CD4-positive, alpha-beta T cell treated with Interleukin-4 for 4 hours (primary cell): Measurements from ENCODE around the gene CLEC4F.
"Not testable (repeated sequence)": the region's sequence is repeated elsewhere in the genome, so short reads cannot be mapped to it uniquely, and the experiment has no call there.

Experiments
- DNase-seq: peaks from one replicate; pipeline ENCODE4 v3.0.0-alpha.2; 2020

CLEC4F gene

DNA sequence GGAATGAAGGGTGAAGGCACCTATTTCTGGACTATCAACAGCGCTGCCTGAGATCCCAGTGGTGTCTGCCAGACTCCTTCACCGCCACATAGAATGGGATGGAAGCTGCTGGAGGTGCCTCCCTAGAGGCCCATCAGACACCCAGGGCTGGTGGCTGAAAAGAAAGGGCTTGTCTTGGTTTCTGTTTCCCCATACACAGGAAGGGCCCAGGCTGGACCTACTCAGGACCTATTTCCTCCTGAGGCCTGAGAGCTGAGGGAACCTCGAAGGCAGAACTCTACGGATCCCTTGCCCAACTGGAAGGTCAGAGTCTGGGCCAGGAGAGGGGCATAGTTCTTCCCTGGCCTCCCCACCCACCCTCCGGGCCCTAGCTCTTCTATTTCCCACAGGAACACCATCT is 2.9 kb upstream of the CLEC4F start:
- no peak for DNase-seq

DNA sequence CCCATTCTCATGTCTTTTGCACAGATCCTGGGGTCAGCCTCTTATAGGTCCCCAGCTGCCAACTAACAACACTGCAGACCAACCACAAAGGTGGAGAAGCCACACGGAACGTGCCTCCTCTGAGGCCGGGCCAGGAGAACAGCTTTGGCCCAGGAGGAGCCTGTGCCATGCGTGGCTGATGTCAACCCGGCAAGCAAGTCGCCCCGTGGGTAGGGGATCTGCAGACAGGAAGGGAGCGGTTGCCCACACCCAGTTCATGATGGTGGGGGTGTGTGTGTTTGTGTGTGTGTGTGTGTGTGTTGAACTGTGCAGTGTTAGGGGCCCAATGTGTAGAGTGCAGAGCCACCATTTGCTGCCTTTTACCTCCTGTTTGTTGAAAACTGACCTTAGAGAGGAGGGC is 2.4 kb upstream of the CLEC4F start:
- DNase-seq: no peak

DNA sequence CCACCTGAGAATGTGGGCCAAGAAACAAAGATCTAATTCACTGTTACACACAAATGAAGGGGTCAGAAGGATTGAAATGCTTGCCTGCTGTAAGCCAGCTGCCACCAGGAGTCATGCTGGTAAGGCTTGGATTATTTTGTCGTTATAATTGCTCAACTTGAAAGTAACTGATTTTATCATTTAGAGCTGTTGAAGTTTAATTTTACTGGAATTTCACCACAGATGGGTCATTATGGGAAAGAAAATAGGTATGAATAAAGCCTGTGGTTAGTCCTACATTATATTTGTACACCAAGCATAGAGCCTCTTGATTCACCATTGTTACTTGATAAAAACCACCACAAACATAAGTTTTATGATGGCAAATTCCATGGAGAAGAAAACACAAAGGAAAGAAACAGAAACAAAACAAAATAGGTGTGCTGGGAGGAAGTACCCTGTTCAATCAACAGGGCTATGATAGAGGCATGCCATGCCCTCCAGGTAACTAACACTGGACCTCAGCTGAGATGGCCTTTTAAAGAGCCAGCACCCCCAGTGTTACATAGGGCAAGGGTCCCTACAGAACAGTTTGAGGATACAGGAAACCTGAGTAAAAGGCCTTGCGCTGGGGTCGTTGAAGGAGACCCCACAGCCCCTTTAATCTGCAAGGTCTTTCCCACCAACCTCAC is 3.0 kb downstream of the CLEC4F start:
- no peak for DNase-seq

DNA sequence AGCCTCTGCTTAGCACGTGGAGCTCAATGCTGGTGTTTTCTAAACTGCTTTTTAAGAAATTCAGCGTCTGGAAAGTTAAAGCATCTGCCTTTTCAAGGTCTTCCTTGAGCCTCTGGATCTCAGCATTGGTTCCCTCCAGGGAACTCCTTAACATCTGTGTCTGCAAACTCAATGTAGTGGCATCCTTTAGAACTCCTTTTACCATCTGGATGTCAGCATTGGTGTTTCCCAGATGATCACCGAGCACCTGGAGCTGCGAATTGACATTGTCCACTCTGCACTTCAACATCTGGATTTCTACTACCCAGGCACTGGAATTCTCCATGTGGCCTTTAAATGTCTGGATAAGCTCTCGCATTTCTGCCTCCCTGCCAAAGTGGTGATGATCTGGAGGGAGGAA is 3.7 kb downstream of the CLEC4F start:
- DNase-seq: no peak

DNA sequence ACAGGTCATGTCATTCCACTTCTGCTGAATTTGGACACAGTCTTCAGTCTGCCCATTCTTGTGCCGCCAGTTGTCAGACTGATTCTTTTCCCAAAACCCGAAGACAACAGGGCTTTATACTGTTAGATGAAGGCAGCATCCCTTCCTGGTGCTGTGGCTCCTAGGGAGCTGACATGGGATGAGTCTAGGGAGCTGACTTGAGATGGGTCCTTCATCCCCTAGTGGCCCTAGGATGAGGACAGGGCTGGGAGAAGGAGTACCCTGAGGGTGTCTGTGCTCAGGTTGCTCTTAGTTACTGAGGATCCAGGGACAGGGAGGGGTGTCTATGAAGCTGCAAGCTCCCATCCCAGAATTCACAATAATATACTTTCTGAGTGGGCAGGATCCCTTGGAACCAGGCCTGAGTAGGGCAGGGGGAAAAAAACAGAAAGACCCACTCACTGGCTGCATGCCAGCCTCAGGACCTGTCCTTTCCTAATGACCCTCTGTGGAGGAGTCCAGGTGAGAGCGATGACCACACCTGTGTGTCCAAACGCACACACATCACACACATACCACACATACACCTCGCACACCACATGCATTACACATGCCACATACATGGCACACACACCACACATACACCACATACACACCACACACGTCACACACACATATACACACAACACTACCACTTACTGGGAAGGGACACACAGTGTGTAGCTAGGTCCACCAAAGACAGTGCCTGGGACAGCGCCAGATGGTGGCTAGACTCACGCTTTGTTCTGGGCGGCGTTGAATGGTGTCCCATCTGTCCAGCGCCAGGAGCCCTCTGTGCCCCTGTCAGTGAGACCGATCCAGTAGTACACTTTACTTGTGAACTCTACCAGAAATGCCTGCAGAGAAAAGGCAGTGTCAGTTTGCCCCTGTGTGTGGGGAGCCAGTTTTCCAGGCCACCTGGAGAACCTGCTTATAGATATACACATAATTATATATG is 11.1 kb downstream of the CLEC4F start:
- no peak for DNase-seq

DNA sequence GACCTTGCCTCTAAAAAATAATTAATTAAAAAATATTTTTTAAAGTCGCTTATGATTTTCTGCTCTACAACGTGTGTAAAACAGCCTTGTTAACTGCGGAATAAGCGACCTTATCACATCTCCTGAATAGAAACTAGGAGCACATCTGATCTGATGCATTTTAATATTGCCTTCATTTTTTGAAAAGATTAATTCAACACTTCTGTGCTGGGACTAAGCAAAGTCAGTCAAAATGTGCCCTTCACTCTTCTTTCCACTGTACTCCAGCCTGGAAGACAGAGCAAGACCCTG is 12.6 kb downstream of the CLEC4F start:
- DNase-seq: no peak

DNA sequence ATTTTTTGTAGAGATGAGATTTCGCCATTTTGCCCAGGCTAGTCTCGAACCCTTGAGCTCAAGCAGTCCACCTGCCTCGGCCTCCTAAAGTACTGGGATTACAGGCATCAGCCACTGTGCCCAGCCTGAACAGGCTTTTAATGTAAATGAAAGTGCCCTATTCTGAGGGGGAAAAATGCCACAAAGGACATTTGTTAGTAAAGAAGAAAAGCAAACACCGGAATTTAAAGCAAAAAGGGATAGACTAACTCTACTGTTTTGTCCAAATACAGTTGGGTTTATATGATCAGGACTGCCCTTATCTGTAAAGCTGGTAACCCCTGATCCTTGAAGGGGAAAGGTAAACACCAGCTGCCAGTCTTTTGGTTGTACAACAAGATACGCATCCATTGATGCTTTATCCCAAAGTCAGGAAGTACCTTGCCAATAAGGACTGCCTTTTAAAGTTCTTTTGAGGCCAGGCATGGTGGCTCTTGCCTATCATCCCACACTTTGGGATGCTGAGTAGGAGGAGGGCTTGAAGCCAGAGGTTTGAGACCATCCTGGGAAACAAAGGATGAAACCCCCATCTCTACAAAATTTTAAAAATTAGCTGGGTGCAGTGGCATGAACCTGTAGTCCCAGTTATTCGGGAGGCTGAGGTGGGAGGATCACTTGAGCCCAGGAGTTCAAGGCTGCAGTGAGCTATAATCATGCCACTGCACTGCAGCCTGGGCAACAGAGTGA is 13.1 kb downstream of the CLEC4F start:
- no peak for DNase-seq

DNA sequence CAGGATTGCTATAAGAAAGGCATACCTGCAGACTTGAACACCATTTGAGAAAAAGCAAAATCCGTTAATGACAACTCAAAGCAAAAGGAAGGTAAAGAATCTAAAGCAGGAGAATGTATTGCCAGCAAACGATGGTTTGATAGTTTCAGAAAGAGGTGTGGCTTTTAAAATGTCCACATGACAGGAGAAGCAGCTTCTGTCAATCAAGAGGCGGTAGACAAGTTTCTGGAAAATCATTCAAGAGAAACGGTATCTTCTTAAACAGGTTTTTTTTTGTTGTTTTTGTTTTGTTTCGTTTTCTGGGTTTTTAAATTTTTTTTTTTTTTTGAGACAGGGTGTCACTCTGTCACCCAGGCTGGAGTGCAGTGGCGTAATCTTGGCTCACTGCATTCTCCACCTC is 13.8 kb downstream of the CLEC4F start:
- no peak for DNase-seq

DNA sequence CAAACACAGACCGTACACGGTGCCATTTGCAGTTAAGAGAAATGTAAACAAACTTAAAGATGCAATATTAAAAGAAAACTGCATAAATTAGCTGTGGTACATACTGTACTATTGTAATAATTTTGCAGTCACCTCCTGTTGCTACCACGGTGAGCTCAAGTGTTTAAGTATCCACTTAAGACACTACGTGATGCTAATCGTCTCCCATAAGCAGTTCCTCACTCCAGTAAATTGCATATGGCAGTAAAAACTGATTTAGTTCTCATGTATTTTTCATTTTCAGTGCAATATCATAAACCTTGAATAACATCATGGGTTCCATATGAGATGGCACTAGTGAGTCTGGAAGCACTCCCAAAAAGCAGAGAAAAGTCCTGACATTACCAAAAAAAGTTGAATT is 14.4 kb downstream of the CLEC4F start:
- no peak for DNase-seq

DNA sequence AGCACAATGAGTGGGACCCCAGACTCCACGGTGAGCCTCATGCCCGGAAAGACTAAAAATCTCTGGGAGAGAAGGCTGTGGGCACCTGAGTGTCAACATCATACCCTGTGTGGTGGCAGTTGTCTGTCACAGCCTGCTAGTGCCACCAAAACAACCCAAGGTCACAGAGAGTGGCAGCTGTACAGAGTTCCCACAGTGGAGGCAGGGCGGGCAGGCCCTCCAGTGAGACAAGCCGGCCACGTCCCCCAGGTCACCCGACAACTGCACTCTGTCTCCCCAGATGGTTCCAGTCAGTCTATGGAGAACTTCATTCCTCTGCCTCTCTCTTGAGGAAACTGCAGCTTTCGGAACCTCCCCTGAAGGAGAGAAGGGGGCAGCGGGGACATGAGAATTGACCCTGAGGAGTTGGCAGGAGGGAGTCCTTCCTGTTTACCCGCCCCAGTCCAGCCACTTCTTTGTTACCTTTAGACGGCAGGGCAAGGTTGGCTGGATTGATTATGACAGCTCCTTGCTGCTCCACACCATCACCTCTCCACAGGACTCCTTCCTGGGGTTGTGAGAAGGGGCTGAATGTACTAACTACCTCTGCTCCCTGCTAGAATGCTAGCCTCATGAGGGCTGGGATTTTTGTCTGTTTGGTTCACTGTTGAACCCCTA is 18.7 kb downstream of the CLEC4F start:
- DNase-seq: no peak

DNA sequence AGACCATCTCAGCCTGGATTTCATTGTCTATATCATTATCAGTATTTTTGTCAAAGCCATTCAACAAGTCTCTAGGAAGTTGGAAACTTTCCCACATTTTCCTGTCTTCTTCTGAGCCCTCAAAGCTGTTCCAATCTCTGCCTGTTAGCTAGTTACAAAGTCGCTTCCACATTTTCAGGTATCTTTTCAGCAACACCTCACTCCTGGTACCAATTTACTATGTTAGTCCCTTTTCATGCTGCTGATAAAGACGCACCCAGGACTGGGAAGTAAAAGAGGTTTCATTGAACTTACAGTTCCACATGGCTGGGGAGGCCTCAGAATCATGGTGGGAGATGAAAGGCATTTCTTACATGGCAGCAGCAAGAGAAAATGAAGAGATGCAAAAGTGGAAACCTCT is 20.7 kb downstream of the CLEC4F start:
- no peak for DNase-seq

DNA sequence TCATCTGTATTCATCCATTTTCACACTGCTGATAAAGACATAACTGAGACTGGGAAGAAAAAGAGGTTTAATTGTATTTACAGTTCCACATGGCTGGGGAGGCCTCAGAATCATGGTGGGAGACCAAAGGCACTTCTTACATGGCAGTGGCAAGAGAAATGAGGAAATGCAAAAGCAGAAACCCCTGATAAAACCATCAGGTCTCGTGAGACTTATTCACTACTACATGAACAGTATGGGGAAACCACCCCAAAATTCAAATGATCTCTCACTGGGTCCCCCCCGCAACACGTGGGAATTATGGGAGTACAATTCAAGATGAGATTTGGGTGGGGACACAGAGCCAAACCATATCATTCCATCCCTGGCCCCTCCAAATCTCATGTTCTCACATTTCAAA is 22.4 kb downstream of the CLEC4F start:
- not testable (repeated sequence) for DNase-seq

DNA sequence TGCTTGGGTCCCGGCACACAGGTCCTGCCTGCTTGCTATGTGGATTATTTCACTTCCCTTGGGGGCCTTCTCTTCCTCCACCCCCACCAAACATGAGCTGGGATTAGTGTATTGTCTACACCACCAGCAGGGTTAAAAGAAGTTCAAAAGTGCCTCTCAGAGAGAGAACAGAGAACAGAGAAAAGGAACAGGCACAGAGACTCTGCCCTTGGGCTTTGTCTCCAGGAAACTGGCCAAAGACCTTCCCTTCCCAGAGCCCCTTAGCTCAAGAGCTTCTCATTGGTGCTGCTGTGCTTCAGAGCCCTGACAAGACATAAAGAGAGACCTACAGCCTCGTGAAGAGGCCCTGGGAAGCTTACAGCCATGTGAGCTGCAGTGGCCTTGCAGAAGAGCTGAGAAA is 22.9 kb downstream of the CLEC4F start:
- DNase-seq: no peak

DNA sequence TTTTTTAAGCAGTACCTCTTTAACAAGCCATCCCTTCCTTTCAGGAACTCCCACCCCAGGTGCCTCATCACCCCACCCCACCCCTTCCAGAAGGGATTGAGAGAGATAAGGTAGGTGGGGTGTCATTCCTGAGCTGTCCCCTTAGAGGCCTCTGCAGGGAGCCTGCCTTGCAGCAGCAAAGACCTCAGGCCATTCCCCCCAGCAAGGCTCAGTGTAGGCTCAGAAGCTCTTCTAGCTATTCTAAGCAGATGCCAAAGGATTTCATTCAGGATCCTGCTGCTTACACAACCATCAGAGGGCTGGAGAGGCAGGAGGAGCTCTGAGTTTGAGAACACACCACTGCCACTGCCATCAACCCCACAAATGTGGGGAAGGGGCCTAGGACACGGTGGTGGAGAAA is 24.1 kb downstream of the CLEC4F start:
- no peak for DNase-seq

DNA sequence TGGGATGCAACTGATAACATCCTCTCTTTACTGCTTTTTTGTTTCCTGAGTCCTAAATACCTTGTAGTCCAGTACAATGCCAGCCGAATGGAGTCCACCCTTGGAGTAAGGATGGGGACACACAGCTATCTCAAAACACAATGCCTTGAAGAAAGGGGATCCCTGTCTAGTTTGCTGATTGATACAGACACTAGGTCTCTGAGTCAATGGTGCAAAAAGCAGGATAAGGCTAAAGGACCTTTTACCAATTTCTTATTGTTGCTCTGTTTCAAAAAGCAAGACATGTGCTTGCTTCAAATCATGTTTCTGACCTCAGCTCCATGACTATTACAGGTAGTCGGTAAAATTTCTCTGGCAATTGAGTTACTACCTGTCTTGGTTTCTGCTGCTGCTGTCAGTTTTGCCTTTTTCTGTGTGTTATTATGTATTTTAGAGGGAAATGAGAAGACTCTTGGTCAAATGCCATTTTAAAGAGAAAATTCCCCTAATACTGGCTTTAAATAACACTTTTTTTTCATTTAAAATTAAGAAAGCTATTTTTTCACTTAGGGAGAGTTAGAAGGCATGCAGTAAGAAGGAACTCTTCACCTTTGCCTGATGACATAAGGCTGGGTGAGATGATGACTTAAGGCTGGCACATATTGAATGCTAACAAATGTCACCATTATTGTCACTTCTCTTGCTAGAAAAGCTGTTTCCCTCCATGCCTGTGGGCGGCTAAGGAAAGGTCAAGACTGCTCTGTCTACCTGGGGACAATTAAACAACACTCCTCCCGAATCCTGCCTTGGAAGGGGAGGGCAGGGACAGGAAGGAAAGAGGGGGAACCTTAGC is 25.0 kb downstream of the CLEC4F start:
- DNase-seq: no peak

DNA sequence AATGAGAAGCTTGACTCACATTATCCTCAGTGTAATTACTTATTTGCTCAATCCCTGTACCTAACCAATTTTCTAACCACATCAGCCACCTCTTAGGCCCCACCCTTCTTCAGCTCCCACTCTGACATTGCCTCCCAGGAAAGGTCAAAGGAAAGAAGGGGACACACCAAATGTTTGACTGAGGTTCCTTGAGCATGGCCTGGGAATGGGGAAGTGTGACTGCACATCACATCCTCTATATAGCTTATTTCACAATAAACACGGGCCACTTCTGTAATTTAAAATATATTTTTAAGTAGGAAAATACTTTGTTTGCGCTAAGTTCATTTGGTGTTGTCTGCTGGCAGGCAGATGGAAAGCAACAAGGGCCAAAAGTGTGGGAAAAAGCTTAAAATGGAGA is 26.9 kb downstream of the CLEC4F start:
- DNase-seq: peak; percentile 12

DNA sequence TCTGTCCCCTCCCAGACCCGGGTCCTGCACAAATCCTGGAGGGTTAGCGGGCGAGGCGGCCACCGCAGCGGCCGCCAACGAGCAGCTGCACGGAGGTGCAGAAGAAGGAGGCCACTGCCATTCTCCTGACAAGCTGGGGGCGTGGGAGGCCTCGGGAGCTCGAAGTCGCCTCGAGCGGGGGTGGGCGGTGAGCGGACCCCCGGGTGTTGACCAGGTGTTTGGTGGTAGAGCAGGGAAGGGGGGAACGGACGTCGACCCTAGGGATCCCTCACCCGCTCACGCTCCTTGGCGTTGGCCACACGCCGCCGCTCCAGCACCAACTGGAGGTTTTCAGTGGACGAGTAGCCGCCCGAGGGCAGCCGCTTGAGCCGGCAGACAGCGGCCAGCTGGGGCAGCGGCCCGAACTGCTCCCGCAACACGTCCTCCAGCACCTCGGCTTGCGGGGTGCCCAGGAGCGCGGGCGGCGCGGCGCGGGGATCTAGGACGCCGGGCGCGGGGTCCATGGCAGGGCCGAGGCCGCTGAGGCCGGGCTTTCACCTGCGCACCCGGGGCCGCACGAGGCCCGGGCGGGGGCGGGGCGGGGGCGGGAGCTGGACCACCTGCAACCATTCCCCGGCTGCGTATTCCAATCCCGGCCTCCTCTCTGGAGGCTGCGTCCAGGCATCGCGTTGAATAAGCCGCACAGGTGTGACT is 30.1 kb downstream of the CLEC4F start, which contains the start of gene FIGLA:
Gene FIGLA (minus strand): TSS at position 508 of the 693 bp plus-strand sequence. CDS start 5 bp downstream, at position 503.
- DNase-seq: no peak

DNA sequence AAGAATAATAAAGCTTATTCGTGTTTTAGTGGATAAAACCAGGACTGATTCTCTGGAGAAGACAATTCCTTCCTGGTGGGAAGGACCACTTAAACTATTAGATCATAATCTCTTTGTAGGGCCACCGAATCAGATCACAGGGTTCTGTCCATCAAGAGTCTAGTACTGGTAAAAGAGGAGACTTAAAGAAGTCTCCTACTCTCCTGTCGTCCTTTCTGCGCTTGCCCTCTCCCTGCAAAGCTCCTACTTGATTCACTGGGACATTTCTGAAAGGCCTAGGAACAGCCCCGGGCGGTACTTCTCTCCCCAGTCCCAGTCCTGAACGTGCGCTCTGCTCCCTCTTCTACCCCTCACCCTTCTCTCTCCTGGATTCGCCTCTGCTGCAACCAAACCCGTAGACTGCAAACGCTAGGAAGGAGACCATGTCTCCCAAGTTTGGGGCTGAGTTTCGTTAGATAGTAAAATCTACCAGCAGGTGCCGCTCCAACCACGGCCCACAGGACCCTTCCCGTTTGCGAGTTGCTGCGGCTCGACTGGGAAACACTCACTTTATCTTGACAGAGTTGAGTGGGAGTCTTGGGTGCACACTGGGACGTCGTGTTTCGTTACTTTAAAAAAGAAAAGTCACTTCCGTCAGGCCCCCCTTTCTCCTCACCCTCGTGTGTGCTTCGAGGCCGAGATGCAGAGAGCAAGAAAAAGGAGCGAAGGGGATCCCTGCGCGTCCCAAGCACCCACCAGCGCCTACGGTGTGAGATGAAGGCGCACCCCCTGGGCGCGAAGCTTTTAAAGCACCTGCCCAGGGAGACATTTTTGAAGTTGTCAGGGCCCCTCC is 30.9 kb downstream of the CLEC4F start:
- peak; percentile 52 for DNase-seq

DNA sequence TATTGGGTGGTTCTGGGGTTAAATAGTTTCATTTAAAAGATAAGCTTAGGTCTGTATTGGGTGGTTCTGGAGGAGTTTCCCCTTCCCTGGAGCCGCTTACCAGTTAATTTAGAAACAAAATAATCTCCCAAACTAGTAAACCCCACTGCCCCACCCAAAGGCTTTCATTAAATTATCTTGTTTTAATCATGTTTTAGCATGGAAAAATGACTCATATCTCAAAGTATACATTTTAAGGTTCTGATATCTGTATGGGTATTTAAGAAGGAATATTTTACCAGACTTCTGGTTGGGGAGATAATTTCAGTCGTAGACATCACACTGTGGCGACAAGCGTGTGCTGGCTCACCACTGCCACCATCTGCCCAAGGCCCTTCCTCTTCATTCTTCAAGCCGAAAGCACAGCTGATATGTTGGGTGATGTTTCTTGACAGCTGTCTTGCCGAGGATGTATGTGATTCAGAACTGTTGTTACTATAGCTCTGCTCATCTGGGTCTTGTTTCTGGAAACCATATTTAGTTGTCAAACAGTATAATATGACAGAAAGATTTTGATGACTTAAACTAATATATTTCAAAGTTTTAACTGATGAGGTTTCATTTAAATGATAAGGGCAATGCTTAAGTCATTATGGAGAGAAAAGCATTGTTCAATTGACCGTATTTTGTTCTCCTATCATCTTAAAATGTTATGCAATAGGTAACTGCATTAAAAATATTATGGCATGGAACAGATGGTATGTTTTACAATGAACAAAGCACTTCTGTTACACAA is 35.1 kb downstream of the CLEC4F start:
- peak; percentile 25 for DNase-seq

DNA sequence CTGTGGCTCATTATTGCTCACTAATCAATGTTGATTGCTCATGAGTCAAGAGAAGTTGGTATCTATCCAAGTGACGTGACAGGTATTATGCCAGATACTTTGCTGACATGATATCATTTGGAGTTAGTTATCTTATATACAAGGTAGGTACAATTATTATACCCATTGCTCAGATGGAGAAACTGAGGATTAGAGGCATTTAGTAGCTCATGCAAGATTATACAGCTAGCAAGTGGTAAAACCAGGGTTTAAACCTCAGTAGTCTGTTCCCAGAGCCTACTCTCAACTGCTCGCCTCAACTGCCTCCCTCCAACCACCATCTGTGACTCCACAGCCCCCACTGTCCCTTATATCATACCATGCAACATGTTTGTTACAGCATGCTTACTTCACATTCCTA is 36.1 kb downstream of the CLEC4F start:
- DNase-seq: no peak
